UCSD-AML1 (cell line): Measurements from ENCODE around the gene CAMK2A.
A peak's percentile ranks its signal among the peaks of the same experiment; 100 is the strongest.

Experiments
- DNase-seq: peaks from one replicate; lab custom pipeline; 2025; ENCODE audit not compliant: unreplicated experiment; lab: John Stamatoyannopoulos, UW

The CAMK2A gene

DNA sequence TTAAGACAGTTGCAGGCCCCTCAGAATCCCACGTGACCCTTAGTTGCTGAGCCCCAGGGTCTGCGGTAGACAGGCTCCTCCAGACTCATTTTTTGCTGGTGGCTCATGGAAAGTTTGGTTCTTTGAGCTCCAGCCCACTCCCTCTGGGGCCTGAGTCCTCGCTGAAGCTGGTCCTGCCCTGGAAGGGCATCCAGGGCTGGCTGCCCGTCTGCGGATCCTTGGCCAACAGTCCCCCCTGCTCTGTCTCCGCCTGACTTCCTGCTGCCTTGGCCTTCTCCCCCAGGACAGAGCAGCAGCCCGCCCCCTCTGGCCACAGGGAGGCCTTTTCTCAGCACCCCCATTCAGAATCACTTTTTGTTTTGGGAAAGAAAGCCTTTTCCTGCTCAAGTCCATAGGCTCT, 75.3 kb downstream of the CAMK2A start:
- DNase-seq: no peak

DNA sequence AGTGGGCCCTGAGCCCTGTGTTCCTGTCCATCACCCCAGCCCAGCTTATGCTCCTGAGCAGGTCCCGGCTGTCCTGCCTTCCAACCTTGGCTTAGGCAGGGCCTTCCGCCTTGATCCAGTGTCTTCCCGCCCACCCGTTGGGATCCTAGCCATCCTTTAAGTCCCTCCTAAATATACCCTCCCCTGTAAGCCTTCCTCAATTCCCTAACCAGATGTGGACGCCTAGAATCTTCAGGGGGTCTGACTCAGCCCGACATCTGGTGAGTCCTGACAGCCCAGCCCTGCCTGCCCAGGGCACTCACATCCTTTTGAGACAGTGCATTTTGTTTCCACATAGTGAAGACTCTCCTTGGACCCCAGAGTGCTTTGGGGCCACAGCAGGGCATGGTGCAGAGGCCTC, 76.0 kb downstream of the CAMK2A start:
- DNase-seq: no peak

DNA sequence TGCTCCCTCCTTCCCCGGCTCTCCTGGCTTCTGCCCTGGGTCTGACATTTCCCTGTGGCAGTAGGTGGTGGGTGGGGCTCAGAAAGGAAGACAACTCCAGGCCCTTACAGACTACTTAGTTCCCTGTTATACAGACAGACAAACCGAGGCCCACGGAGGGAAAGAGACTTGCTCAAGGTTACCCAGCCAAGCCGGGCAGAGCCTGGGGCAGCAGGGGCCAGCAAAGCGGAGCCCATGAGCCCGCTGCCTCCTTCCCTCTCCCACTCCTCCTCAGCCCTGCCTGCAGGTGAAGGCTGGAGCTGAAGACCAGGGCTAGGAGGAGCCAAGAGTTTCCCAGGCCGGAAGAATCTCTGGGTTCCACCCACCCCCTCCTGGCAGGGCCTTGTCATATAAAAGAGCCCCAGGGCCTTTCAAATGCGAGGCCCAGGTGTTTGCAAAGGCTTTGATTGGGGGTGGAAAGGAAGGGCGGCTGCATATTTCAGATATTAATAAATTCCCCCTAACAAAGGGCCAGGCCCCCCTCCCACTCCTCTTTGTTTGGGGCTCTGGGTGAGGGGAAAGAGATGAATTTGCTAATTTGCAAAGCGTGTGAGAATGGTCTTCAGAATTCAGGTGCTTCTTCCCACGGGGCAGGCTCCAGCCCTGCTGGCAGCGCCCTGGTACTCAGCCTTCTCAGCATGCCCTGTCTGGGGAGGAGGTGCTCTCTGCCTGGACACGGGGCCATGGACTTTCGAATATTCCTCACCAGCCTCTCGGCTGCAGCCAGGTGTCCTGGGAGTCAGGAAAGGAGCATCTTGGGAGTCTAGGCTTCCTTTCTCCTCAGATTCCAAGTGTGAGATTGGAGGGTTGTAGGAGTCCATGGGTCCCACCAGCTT, 78.2 kb downstream of the CAMK2A start:
- DNase-seq: no peak

DNA sequence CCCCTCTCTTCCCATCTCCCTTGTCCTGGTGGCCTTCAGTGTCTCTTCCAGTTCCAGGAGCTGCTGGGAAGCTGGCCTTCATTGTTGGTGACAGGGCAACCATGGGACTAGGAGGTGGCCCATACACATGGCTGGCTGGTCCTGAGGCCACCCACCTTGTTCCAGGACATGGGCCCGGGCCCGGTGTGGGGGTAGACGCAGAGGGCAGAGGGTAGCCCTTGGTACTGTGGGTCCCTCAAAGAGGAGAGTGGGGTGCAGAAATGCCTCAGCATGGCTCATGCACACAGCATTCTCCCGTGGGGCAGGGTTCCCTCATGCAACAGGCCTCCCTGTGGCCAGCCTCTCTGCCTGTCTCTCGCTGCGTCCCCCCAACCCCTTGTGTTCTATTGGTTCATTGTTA, 78.9 kb downstream of the CAMK2A start:
- DNase-seq: no peak

DNA sequence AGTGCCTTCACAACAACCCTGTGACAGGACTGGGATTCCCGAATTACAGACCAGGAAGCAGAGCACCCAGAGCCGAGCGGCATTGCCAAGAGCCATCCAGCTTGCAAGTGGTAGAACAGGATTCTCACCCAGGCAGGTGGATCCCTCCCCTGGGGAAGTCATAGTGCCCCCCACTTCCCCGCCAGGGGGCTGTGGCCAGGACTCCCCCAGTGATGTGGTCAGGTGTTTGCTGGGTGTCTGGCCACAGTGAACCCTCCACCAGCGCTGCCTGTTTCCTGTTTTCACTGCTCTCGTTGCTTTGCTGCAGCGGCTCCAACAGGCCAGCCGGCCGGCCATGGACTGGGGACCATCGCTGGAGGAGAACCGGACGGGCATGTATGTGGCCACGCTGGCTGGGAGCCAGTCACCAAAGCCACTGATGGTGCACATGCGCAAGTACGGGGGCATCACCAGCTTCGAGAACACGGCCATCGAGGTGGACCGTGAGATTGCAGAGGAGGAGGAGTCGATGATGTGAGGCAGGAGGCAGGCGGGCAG, 80.4 kb downstream of the CAMK2A start:
- peak; percentile 82 for DNase-seq

DNA sequence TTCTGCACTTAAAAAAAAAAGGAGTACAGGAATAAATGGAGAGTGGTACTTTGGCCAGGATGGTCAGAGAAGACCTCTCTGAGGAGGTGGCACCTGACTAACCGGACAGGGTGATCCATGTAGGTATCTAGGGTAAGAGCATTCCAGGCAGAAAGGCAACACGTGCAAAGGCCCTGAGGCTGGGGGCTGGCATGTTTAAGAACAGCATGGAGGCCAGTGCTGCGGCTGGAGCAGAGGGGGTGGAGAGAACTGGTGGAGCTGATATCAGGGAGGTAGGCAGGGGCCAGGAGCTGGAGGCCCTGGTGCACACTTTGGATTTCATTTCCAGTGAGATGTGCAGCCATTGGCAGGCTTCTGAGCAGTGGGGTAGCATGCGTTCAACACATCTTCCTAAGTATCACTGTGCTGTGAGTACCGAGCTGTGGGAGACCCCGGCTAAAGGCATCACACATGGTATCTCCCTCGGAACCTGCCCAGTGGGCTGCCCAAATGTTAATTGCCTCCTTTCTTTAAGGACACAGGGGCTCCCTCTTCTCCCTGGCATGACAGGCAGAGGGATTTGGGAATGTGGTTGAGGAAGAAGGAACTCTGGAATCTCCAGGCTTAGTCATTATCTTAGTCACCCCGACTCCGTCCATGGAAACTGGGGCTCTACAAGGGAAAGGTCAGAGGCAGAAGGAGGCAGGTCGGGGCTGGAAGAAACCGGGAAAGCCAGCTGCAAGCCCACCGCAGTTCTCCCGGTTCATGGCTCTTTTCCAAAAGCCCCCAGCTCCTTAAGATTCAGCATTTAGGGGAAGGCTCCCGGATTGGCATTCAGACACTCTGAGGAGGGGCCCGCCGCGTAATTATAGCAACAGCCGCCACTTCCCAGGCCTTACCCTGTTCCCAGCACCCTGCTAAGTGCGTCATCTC, 81.1 kb downstream of the CAMK2A start:
- no peak for DNase-seq

DNA sequence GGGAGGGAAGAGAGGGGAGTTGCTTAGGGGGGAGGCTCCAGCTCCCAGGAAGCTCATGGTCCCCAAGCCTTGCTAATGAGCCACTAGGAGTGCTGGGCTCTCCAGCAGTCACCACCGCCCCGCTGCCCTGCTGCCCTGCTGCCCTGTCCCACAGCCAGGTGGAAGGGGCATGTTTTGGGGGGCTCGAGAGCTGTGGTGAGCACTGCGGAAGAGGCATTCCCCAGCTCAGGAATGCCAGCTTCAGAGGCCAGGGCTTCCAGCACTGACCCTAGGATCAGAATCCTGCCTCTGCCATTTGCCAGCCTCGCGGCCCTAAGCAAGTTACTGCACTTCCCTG, 82.8 kb downstream of the CAMK2A start:
- no peak for DNase-seq

DNA sequence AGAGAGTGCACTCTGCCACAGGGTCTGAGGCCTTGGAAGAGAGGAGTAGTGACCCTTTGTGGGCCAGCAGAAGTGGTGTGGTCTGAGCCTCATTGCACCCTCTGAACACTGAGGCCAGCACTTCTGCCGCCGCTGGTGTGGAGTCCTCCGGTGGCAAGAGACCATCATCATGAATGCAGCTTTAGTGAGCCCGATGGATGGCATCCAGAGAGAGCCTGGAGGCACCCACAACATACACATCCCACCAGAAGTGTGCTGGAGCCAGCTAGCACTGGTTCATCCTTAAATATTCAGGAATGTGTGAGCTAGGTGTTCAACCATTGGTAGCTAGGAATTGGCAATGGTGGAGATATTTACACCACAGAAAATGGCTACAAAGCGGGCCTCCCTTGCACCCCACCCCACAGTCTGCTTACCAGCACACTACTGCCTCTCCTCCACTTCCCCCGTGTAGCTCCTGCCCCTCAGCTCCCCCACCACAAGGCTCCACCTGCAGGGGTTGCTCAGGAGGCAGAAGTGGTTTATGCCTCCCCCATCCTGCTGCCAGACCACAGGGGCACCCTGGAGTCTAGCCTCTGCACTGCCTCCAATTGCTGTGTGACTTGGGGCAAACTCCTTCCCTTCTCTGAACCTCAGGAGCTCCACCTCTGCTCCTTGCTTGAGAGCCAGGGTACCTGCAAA, 83.3 kb downstream of the CAMK2A start:
- no peak for DNase-seq

DNA sequence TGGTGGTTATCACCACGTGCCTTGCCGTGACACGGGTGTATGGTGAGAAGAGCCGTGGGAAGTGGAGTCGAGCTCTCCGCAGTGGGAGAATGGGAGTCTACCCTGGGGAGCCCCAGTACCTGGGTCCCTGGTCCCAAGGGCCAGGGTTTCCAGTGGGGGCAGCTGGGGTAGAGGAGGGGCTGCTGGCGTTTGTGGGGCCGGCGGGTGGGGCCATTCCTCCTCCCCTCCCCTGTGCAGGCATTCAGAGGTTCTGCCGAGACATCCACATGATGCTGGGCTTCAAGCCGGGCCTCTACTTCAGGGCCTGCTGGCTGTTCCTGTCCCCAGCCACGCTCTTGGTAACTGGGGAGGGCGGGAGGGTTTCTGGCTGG, 85.0 kb downstream of the CAMK2A start:
- DNase-seq: no peak

DNA sequence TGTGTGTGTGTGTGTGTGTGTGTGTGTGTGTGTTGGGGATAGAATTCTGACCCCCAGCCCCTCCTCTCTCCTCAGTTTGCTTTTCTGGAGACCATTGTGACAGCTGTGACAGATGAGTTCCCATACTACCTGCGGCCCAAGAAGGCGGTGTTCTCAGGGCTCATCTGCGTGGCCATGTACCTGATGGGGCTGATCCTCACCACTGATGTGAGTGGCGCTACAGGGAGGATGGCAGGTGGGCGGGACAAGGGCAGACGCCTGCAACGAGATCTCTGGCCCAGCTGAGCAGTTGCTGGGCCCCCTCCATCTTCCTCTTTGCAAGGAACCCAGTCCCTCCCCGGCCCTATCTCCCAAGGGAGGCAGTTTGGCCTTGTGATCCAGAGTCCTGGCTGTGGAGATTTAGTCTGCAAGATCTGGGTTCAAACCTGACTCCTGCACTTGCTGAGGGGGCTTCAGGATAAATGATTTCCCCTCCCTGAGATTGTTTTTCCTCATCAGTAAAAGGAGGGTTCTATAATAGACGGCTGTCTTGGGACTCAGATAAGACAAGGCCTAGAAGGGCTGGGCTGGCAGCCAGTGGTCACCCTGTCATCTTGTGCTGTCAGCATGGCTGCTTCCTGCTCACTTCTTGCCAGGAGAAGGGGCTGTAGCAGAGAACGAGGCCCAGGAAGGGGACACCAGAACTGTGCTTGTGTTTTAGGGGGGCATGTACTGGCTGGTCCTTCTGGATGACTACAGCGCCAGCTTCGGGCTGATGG, 85.6 kb downstream of the CAMK2A start:
- no peak for DNase-seq

DNA sequence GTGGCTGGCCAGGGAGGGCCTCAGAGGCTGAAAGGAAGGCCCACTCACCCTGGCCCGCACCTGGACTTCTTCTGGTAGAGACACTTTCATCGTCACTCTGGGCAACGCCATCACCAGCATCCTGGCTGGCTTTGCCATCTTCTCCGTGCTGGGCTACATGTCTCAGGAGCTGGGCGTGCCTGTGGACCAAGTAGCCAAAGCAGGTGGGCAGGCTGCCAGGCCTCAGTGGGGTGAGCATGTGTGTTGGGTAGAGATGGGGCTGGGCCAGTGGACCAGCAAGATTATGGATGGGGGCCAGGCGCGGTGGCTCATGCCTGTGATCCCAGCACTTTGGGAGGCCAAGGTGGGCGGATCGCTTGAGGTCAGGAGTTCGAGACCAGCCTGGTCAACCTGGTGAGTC, 87.1 kb downstream of the CAMK2A start:
- DNase-seq: no peak

DNA sequence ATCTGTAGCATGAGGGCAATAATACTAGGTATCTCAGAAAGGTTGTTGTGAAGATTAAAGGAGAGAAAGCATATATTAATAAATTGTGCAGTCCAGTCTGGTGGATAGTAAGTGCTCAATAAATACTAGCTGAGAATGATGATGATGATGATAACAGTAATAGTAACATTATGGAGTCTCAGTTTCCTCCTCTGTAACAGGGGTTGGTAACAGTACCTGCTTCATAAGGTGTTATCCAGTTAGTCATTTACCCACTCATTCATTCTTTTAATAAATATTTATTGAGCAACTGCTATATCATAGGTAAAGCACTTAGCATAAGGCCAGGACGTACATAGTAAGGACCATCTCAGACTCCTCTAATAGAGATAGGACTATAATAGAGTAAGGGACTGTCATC, 92.1 kb downstream of the CAMK2A start:
- no peak for DNase-seq

DNA sequence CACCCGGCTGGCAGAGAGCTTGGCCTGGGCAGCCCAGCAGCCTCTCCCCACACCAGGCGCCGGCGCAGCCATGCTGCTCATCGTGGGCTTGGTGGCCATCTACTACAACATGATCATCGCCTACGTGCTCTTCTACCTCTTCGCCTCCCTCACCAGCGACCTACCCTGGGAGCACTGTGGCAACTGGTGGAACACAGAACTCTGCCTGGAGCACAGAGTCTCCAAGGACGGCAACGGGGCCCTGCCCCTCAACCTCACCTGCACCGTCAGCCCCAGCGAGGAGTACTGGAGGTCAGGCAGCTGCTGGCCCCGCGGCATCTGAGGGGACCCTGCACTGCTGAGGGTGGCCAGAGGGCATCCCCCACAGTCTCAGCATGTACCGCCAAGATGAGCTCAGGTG, 92.6 kb downstream of the CAMK2A start:
- no peak for DNase-seq

DNA sequence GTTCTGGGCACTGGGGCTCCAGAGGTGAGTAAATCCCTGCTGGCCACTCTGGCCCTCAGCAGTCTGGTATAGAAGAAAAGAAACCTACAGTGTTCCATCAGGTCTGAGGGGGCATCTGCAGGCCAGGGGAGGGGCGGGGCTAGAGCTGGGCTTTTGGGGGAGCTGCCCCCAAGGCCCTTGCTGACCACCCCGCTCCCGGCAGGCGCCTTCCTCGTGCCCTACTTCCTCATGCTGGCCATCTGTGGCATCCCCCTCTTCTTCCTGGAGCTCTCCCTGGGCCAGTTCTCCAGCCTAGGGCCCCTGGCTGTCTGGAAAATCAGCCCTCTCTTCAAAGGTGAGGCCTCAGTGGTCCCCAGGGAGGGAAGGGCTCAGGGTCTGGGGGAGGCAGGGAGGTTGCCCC, 93.1 kb downstream of the CAMK2A start:
- DNase-seq: no peak

DNA sequence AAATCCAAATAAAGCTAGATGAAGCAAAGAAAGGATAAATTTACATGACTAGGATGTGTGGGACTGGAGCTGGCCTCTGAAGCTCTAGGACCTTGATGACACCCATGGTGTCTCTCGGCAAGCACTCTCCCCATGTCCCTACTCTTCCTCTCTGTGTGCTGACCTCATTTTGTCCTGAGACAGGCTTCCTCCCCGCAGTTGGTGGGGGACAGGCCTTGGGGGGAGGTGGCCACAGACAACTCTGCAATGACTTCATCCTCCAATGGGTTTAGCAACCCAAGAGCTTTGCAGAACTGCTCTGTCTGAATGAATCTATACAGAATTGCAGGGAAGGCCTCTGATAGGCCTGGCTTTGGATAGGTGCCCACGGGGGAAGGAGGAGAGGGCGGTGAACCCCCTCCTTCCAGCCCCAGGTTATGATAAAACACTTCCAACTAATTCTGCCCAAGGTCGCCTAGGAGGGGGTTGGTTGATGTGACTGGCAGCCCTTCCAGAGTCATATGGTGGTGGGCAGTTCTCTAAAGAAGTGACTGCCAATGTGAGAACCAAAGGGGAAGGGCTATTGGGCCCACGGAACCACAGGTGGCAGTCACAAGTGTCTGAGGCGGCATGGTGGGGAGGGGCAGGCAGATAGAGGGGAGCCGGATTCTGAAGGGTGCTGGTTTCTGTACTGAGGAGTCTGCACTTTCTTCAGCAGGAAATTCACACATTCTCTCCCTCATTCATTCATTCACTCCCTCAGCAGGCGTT, 93.7 kb downstream of the CAMK2A start:
- DNase-seq: no peak

DNA sequence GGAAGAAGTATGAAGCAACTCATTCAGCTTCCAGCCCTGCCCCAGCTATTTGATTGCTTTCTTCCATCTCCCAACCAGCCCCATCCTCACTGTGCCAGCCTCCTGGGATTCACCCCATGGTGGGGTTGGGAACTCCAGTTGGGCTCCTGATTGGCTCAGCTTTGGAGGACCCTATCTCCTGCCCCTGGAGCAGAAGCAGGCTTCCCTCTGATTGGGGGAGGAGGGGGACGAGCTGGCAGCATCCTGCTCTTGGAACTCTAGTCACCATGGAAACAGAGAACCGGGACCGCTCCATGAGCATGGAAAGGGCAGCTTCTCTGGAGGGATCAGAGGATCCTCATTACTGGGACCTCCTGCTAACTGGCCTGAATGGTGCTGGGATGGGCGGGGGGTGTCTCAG, 97.1 kb downstream of the CAMK2A start:
- DNase-seq: no peak

DNA sequence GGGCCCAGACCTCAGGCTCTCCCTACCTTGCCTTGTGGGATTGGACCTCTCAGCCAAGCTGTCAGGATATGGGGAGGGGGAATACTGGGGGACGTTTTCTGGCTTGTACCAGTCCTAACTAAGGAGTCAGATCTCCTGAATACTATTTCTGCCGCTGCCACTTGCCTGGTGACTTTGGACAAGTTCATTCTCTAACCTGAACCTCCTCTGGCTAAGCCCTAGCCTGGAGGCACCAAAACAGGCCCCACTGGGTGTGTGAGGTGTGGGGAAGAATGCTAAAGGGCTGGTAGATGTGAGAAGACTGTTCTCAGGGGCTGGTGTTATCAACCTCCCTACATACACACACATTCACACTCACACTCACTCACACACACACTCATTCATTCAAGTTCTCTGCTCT, 98.6 kb downstream of the CAMK2A start:
- DNase-seq: no peak

DNA sequence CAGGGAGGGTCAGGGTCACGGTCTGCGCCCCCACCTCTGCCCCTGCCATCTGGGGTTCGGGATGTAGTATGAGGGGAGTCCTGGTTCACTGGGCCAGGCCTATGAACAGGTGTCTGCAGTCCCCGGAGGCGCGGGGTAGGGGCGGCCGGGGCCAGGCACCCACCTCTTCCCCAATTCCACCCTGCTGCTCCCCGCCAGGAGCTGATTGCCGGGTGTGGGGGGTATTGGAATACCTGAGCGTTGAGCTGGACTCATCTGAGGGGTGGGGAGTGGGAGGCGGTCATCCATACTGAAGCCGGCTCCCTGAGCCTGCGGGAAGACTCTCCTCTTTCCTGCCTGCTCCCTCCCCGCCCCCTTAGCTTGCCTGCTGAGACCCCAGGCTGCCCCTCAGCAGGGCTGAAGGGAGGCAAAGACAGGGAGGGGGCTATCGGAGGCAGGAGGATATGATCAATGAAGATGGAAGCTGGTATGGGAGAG, 99.0 kb downstream of the CAMK2A start:
- DNase-seq: no peak

DNA sequence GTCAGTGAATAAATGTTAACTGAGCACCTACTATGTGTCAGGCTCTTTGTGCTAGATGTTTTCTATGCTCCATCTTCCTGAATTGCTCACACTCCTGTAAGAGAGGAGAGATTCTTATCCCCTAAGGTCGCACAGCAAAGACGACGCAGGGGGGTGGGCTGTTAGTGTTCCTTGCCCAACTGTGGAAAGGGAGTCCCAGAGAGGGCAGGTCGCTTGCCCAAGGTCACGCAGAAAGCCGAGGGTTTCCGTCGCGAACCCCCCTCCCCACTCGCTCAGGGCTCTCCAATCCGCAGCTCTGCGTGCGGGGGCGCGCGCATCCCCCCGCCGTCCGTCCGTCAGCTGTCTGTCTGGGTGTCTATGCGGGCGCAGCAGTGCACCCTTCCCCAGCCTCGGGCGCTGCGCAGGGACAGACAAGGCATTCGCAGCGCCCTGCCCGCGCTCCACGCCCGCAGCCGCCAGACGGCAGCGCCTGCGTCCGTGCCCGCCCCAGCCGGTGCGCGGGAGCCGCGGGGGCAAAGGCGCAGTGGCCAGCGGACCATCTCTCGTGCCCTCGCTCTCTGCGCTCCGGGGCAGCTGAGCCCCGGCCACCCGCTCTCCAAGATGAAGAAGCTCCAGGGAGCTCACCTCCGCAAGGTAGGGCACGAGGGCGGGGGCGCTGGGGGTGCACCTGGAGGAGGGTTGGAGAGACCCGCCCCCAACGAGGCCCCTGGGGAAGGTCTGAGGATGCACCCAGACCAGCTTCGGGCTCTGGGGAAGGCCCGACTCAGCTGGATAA, 99.7 kb downstream of the CAMK2A start, which contains the start of gene SLC6A7:
Gene SLC6A7, plus strand, starts transcription at position 335 of the 775 bp plus-strand sequence. Its CDS starts 266 bp downstream, at position 601.
- DNase-seq: no peak
